Naive B cell (primary cell): ENCODE data around the gene SRSF5. TPM values are rescaled to one million over a fixed set of nuclear protein-coding genes. Genes with fewer than 3 reads are reported as not detected.

Source experiments
- ATAC-seq, 2 donors: fragments of 150-1000 bp; cut with Tn5 transposase; 2 replicates each; pipeline ENCODE4 v1.10.0; 2021; ENCODE audit warnings: low read depth in 2 of 2, mild to moderate bottlenecking in 2 of 2, moderate library complexity in 2 of 2
- DNase-seq: peaks from one replicate; pipeline ENCODE4 v3.0.0; 2022
- H3K27ac Mint-ChIP-seq, 6 donors: one replicate each; pipeline ENCODE4 v1.8.0; 2020 to 2022; ENCODE audit warnings: mild to moderate bottlenecking in 6 of 6, mixed read lengths in 6 of 6, moderate library complexity in 5 of 6, inconsistent platforms in 2 of 6
- H3K27me3 Mint-ChIP-seq, 3 donors: one replicate each; pipeline ENCODE4 v1.8.0; 2021 to 2022; ENCODE audit warnings: mixed read lengths in 3 of 3, mild to moderate bottlenecking in 1 of 3
- H3K36me3 Mint-ChIP-seq, 2 donors: one replicate each; pipeline ENCODE4 v1.8.0; 2020 to 2022; ENCODE audit warnings: mixed read lengths in 2 of 2, inconsistent platforms in 1 of 2, mild to moderate bottlenecking in 1 of 2
- H3K4me1 Mint-ChIP-seq, 3 donors: one replicate each; pipeline ENCODE4 v1.8.0; 2020 to 2022; ENCODE audit warnings: mixed read lengths in 3 of 3, inconsistent platforms in 1 of 3, mild to moderate bottlenecking in 1 of 3, moderate library complexity in 1 of 3
- H3K4me3 Mint-ChIP-seq, 8 donors: one replicate each; pipeline ENCODE4 v1.8.0; 2020 to 2022; ENCODE audit warnings: mild to moderate bottlenecking in 8 of 8, mixed read lengths in 8 of 8, moderate library complexity in 8 of 8, inconsistent platforms in 2 of 8
- H3K9me3 Mint-ChIP-seq, 7 donors: one replicate each; pipeline ENCODE4 v1.8.0; 2020 to 2022; ENCODE audit warnings: mixed read lengths in 7 of 7, mild to moderate bottlenecking in 5 of 7, inconsistent platforms in 2 of 7, moderate library complexity in 1 of 7
- polyA plus RNA-seq, 6 donors: library from polyadenylated mRNA; unstranded; fragments of 300-500 nt; fragmentation: Illumina TruSeq; gene quantifications; one replicate each; pipeline ENCODE4 v1.2.3, GENCODE V29; 2021; ENCODE audit warnings: low read depth in 6 of 6

Gene SRSF5
- polyA plus RNA-seq, 6 donors from 2014 or later: 654 to 1,299 (median 1,165) TPM

GRCh38 chr14:69818758-69819191 is 51.8 kb downstream of the SRSF5 start:
- DNase-seq (peak; percentile 50), ATAC-seq (peak; percentile 63 to 73)
- Mint-ChIP-seq H3K27me3 (peaks cover 10 to 24% (median 15%) of the 10 kb centered on the region in 3 donors), H3K4me1 (peaks cover 4 to 10% (median 6%) of the 10 kb centered on the region in 3 donors), H3K36me3 (no peaks in the 10 kb centered on the region), H3K4me3 (no peak overlapping the region), H3K9me3 (no peaks in the 10 kb centered on the region), H3K27ac (no peak overlapping the region)

GRCh38 chr14:69819607-69820006 is 52.7 kb downstream of the SRSF5 start:
- Mint-ChIP-seq H3K4me3 (no peak overlapping the region), H3K36me3 (no peaks in the 10 kb centered on the region), H3K27ac (no peak overlapping the region), H3K4me1 (peaks cover 4 to 10% (median 6%) of the 10 kb centered on the region in 3 donors), H3K9me3 (no peaks in the 10 kb centered on the region), H3K27me3 (peaks cover 10 to 25% (median 15%) of the 10 kb centered on the region in 3 donors)
- no peak for ATAC-seq
- DNase-seq: no peak

- no peak overlapping the region for H3K27ac Mint-ChIP-seq
- no peaks in the 10 kb centered on the region for H3K36me3 Mint-ChIP-seq
- peaks cover 4 to 10% (median 6%) of the 10 kb centered on the region in 3 donors for H3K4me1 Mint-ChIP-seq
- DNase-seq: no peak
- H3K4me3 Mint-ChIP-seq: no peak overlapping the region
- no peaks in the 10 kb centered on the region for H3K9me3 Mint-ChIP-seq
- no peak for ATAC-seq
- peaks cover 15 to 25% (median 16%) of the 10 kb centered on the region in 3 donors for H3K27me3 Mint-ChIP-seq
These were observed 54.0 kb downstream of the SRSF5 start for GRCh38 chr14:69820991-69821390.

Other genes with a start within 250 kb of the SRSF5 start
- gene CCDC177, start 192.3 kb upstream of the SRSF5 start, polyA plus RNA-seq: not detected
- gene SUSD6, start 155.5 kb upstream of the SRSF5 start, polyA plus RNA-seq: 10 to 100 TPM; 16.1 to 22.8 (median 19.4) TPM
- under 1 TPM in 3 of 6 donors, not detected in 3; 0.12 to 0.23 (median 0.16) TPM for gene SLC10A1, start 30.1 kb downstream of the SRSF5 start, polyA plus RNA-seq
- not detected for gene SMOC1, start 112.3 kb downstream of the SRSF5 start, polyA plus RNA-seq